Measurements from ENCODE around the gene DOK4.

Gene DOK4

GRCh38 chr16:57485916-57486857 is at the start of gene DOK4:
DOK4 (minus strand) TSS chr16:57486493; CDS start chr16:57479507, 6,986 bp downstream.
- DNase-seq, result peak; percentile 66

GRCh38 chr16:57535680-57536305 is 49.5 kb upstream of the DOK4 start:
- peak; percentile 82 for DNase-seq

- DNase-seq, result no peak
These were observed 48.8 kb upstream of the DOK4 start for GRCh38 chr16:57534881-57535658.

- DNase-seq, result no peak
These were observed 48.1 kb upstream of the DOK4 start for GRCh38 chr16:57534337-57534880.

GRCh38 chr16:57533431-57534336 is 47.4 kb upstream of the DOK4 start:
- no peak for DNase-seq

- DNase-seq, result no peak
These were observed 46.0 kb upstream of the DOK4 start for GRCh38 chr16:57532266-57532625.

- no peak for DNase-seq
These were observed 45.5 kb upstream of the DOK4 start for GRCh38 chr16:57531635-57532265.

GRCh38 chr16:57531253-57531575 is 44.9 kb upstream of the DOK4 start:
- no peak for DNase-seq

GRCh38 chr16:57530522-57531252 is 44.4 kb upstream of the DOK4 start:
- no peak for DNase-seq

- DNase-seq, result peak; percentile 3
These were observed 43.8 kb upstream of the DOK4 start for GRCh38 chr16:57530104-57530521.

GRCh38 chr16:57529391-57530103 is 43.3 kb upstream of the DOK4 start:
- DNase-seq, result no peak

- no peak for DNase-seq
These were observed 42.5 kb upstream of the DOK4 start for GRCh38 chr16:57528499-57529390.

- DNase-seq, result no peak
These were observed 41.5 kb upstream of the DOK4 start for GRCh38 chr16:57527610-57528360.

- no peak for DNase-seq
These were observed 40.7 kb upstream of the DOK4 start for GRCh38 chr16:57527027-57527426.

GRCh38 chr16:57526498-57526897 is 40.2 kb upstream of the DOK4 start:
- no peak for DNase-seq

- no peak for DNase-seq
These were observed 39.5 kb upstream of the DOK4 start for GRCh38 chr16:57525761-57526160.

- no peak for DNase-seq
These were observed 36.7 kb upstream of the DOK4 start for GRCh38 chr16:57522960-57523359.

- peak; percentile 67 for DNase-seq
These were observed 33.6 kb upstream of the DOK4 start for GRCh38 chr16:57519796-57520360.

All from OCI-M1 (cell line).